CD4-positive, alpha-beta T cell (primary cell): ENCODE results near the gene CFAP100. TPM values are rescaled to one million over a fixed set of nuclear protein-coding genes. Genes with fewer than 3 reads are reported as not detected.

ENCODE experiments used
- ATAC-seq: fragments of 200-7000 bp; cut with Tn5 transposase; one replicate; pipeline ENCODE4 v1.10.0; 2022; ENCODE audit warnings: mild to moderate bottlenecking; ENCODE audit not compliant: poor library complexity
- CTCF ChIA-PET: fragments of 350-600 bp; sonication (Branson Sonifier 250); formaldehyde crosslinking; loops from one replicate; lab custom pipeline; 2021; ENCODE audit warnings: antibody characterized with exemption, inconsistent platforms; lab: Charles Lee
- POLR2A ChIA-PET: fragments of 350-600 bp; sonication (Branson Sonifier 250); formaldehyde crosslinking; loops from one replicate; lab custom pipeline; 2021; ENCODE audit warnings: antibody characterized with exemption, inconsistent platforms; lab: Charles Lee
- DNase-seq, 14 experiments: peaks; one replicate each; pipeline ENCODE4 v3.0.0-alpha.2; 2013 to 2020; ENCODE audit warnings: mixed read lengths in 2 of 14
- H3K27ac ChIP-seq, 2 donors: one replicate each; pipeline versions ENCODE4 v1.5.1 to v1.7.0; 2013; ENCODE audit warnings: low read length in 2 of 2, low read depth in 1 of 2, mild to moderate bottlenecking in 1 of 2
- H3K27me3 ChIP-seq, 2 experiments: 1 replicate in 1 of 2; 2 replicates in 1 of 2; pipeline versions ENCODE4 v1.6.1 to v1.7.0; 2013; ENCODE audit warnings: low read length in 2 of 2, control low read depth in 1 of 2, mild to moderate bottlenecking in 1 of 2, moderate library complexity in 1 of 2; ENCODE audit not compliant: insufficient read depth in 2 of 2, control insufficient read depth in 1 of 2
- H3K36me3 ChIP-seq: one replicate; pipeline ENCODE4 v1.6.1; 2013; ENCODE audit warnings: low read length, control low read depth; ENCODE audit not compliant: insufficient read depth
- H3K4me1 ChIP-seq: one replicate; pipeline ENCODE4 v1.6.1; 2013; ENCODE audit warnings: low read length, control low read depth; ENCODE audit not compliant: insufficient read depth
- H3K4me3 ChIP-seq: one replicate; pipeline ENCODE4 v1.5.1; 2013; ENCODE audit warnings: mild to moderate bottlenecking, low read length, moderate library complexity
- H3K9me3 ChIP-seq, 2 experiments: 1 replicate in 1 of 2; 2 replicates in 1 of 2; pipeline versions ENCODE4 v1.6.1 to v1.7.0; 2013; ENCODE audit warnings: low read length in 2 of 2, mild to moderate bottlenecking in 2 of 2, control low read depth in 1 of 2, moderate library complexity in 1 of 2; ENCODE audit not compliant: control insufficient read depth in 1 of 2, insufficient read depth in 1 of 2
- H3K27ac Mint-ChIP-seq: one replicate; pipeline ENCODE4 v1.8.0; 2020; ENCODE audit warnings: mixed read lengths
- H3K27me3 Mint-ChIP-seq: one replicate; pipeline ENCODE4 v1.8.0; 2021; ENCODE audit warnings: mixed read lengths
- H3K36me3 Mint-ChIP-seq: one replicate; pipeline ENCODE4 v1.8.0; 2021; ENCODE audit warnings: low read depth, mixed read lengths
- H3K4me1 Mint-ChIP-seq: one replicate; pipeline ENCODE4 v1.8.0; 2021; ENCODE audit warnings: low read depth, mixed read lengths
- H3K4me3 Mint-ChIP-seq: one replicate; pipeline ENCODE4 v1.8.0; 2020; ENCODE audit warnings: mild to moderate bottlenecking, mixed read lengths
- H3K9me3 Mint-ChIP-seq: one replicate; pipeline ENCODE4 v1.8.0; 2020; ENCODE audit warnings: mixed read lengths
- CTCF ChIP-seq: fragments of 200-600 bp; IDR thresholded peaks from one replicate; pipeline ENCODE4 v1.8.0; 2022; ENCODE audit warnings: antibody characterized with exemption, mild to moderate bottlenecking
- intact Hi-C, 2 experiments: fragments of 100-400 bp; cut with DNase I in 1 of 2; cut with micrococcal nuclease in 1 of 2; formaldehyde crosslinking; loops; one replicate each; pipeline versions ENCODE4 v1.15.1 to v1.9.0; 2023 to 2025; cut with DNase I, micrococcal nuclease
- polyA plus RNA-seq, 2 donors: library from polyadenylated mRNA; unstranded; fragments of 120-200 nt; gene quantifications; one replicate each; pipeline ENCODE4 v1.2.1, GENCODE V29; 2013
- total RNA-seq, 174 experiments: library from RNA in 2 of 174; stranded (reverse) in 2 of 174; gene quantifications; one replicate each; pipeline ENCODE4 v1.2.3 and lab custom pipeline; 2021 to 2026

CFAP100 gene
- not detected for total RNA-seq
- 0.11 TPM for polyA plus RNA-seq (2013, experiment 1 of 2)
- polyA plus RNA-seq (2013, experiment 2 of 2), result 0.30 TPM
- total RNA-seq (lab: John Stamatoyannopoulos, UW), result 0 to 0.16 (median 0) reads per million in 172 experiments

- H3K36me3 Mint-ChIP-seq, result no peaks in the 10 kb centered on the region
- no peaks in the 10 kb centered on the region for H3K9me3 Mint-ChIP-seq
- H3K27ac Mint-ChIP-seq, result no peak within 1 kb of the TSS
- Histone ChIP-seq H3K27me3 (peaks cover 21 to 27% of the 10 kb centered on the region in 2 experiments), H3K4me3 (no peak within 1 kb of the TSS), H3K36me3 (no peaks in the 10 kb centered on the region), H3K27ac (no peak within 1 kb of the TSS), H3K9me3 (peaks cover 0 to 8% of the 10 kb centered on the region in 2 experiments), H3K4me1 (peaks cover 4% of the 10 kb centered on the region)
- POLR2A ChIA-PET, result no interaction called here
- no peak for TF ChIP-seq CTCF
- H3K27me3 Mint-ChIP-seq, result peaks cover 59% of the 10 kb centered on the region
- intact Hi-C loops, result no loop called here
- peaks cover 4% of the 10 kb centered on the region for H3K4me1 Mint-ChIP-seq
- no peak for ATAC-seq
- DNase-seq, result no peak
- CTCF ChIA-PET, result no interaction called here
- H3K4me3 Mint-ChIP-seq, result no peak within 1 kb of the TSS
These were observed at the start of gene CFAP100 for GRCh38 chr3:126394179-126394976. Gene CFAP100 (plus strand): TSS chr3:126394909. CDS start chr3:126396001, 1,092 bp downstream.

- CTCF ChIA-PET, result no interaction called here
- no peak for TF ChIP-seq CTCF
- H3K4me1 ChIP-seq, result no peaks in the 10 kb centered on the region
- no peak for ATAC-seq
- Mint-ChIP-seq H3K27me3 (peaks cover 10% of the 10 kb centered on the region), H3K4me3 (no peak overlapping the region), H3K27ac (no peak overlapping the region), H3K36me3 (no peaks in the 10 kb centered on the region), H3K9me3 (no peaks in the 10 kb centered on the region), H3K4me1 (no peaks in the 10 kb centered on the region)
- H3K9me3 ChIP-seq, result peaks cover 0 to 3% of the 10 kb centered on the region in 2 experiments
- DNase-seq, result no peak
- POLR2A ChIA-PET, result no interaction called here
- no peaks in the 10 kb centered on the region for H3K36me3 ChIP-seq
- H3K4me3 ChIP-seq, result no peak overlapping the region
- no peak overlapping the region for H3K27ac ChIP-seq
- intact Hi-C loops, result no loop called here
- no peaks in the 10 kb centered on the region for H3K27me3 ChIP-seq
These were observed 49.5 kb upstream of the CFAP100 start for GRCh38 chr3:126345231-126345630.

GRCh38 chr3:126345641-126346460 lies 48.9 kb upstream of the CFAP100 start:
- H3K27ac Mint-ChIP-seq, result no peak overlapping the region
- peak in 2 of 14 experiments; percentile 1 to 27 for DNase-seq

More at GRCh38 chr3:126345641-126346460, 48.9 kb upstream of the CFAP100 start:
- Histone ChIP-seq H3K27ac (no peak overlapping the region), H3K36me3 (no peaks in the 10 kb centered on the region), H3K9me3 (peaks cover 0 to under 1% of the 10 kb centered on the region in 2 experiments), H3K27me3 (no peaks in the 10 kb centered on the region), H3K4me1 (no peaks in the 10 kb centered on the region), H3K4me3 (no peak overlapping the region)
- Mint-ChIP-seq H3K36me3 (no peaks in the 10 kb centered on the region), H3K27me3 (peaks cover 10% of the 10 kb centered on the region), H3K4me1 (no peaks in the 10 kb centered on the region), H3K9me3 (no peaks in the 10 kb centered on the region), H3K4me3 (no peak overlapping the region)
- ChIA-PET CTCF (no interaction called here), POLR2A (no interaction called here)
- TF ChIP-seq CTCF, result no peak
- intact Hi-C loops, result no loop called here
- no peak for ATAC-seq
